HepG2 (cell line): ENCODE results near the gene CNOT8. TPM values are rescaled to one million over a fixed set of nuclear protein-coding genes. Genes with fewer than 3 reads are reported as not detected.

ENCODE experiments used
- CHD4 ChIP-seq: fragments of 200-600 bp; sonication (generic); IDR thresholded peaks from 2 replicates; pipeline ENCODE4 v1.7.0; 2017; ENCODE audit warnings: mild to moderate bottlenecking, low read length, borderline replicate concordance
- ELF4 ChIP-seq: sonication (generic); formaldehyde crosslinking; IDR thresholded peaks from 2 replicates; pipeline ENCODE4 v1.5.0; 2020; ENCODE audit warnings: missing genetic modification reagents, mild to moderate bottlenecking, moderate library complexity, borderline replicate concordance
- FOXJ3 ChIP-seq: sonication (generic); formaldehyde crosslinking; IDR thresholded peaks from 2 replicates; pipeline ENCODE4 v1.4.0; 2020; ENCODE audit warnings: missing genetic modification reagents, mild to moderate bottlenecking, borderline replicate concordance
- GATA4 ChIP-seq: sonication (generic); IDR thresholded peaks from 2 replicates; pipeline ENCODE4 v1.6.1; 2016; ENCODE audit warnings: antibody characterized with exemption, low read depth, borderline replicate concordance
- HCFC1 ChIP-seq: fragments of 150-350 bp; IDR thresholded peaks from 2 replicates; pipeline ENCODE4 v1.6.1; 2014; ENCODE audit warnings: low read depth, low read length
- MATR3 ChIP-seq: sonication (generic); formaldehyde crosslinking; IDR thresholded peaks from 2 replicates; pipeline ENCODE4 v1.4.0; 2020; ENCODE audit warnings: missing genetic modification reagents
- NFKBIZ ChIP-seq: IDR thresholded peaks from 2 replicates; pipeline ENCODE4 v1.6.1; 2018; ENCODE audit warnings: missing genetic modification reagents, missing compliant biosample characterization
- PCBP1 ChIP-seq: fragments of 200-400 bp; formaldehyde crosslinking; IDR thresholded peaks from 2 replicates; pipeline ENCODE4 v1.6.1; 2017; ENCODE audit warnings: mild to moderate bottlenecking, low read depth, low read length, borderline replicate concordance
- PHB2 ChIP-seq: fragments of 450-650 bp; IDR thresholded peaks from 2 replicates; pipeline ENCODE4 v1.6.1; 2018; ENCODE audit not compliant: partially characterized antibody
- PHF20 ChIP-seq: sonication (generic); formaldehyde crosslinking; IDR thresholded peaks from 2 replicates; pipeline ENCODE4 v1.5.0; 2020; ENCODE audit warnings: mild to moderate bottlenecking, missing genetic modification reagents
- SNAPC2 ChIP-seq: sonication (generic); formaldehyde crosslinking; IDR thresholded peaks from 2 replicates; pipeline ENCODE4 v1.8.1; 2022; ENCODE audit warnings: mild to moderate bottlenecking, missing genetic modification reagents
- SP2 ChIP-seq: sonication (generic); formaldehyde crosslinking; IDR thresholded peaks from 2 replicates; pipeline ENCODE4 v1.5.1; 2020; ENCODE audit warnings: mild to moderate bottlenecking, missing genetic modification reagents
- TAF15 ChIP-seq: fragments of 200-400 bp; formaldehyde crosslinking; IDR thresholded peaks from one replicate; pipeline ENCODE4 v1.6.1; 2018; ENCODE audit warnings: mild to moderate bottlenecking, low read depth, low read length; ENCODE audit not compliant: poor library complexity, severe bottlenecking
- TGIF2 ChIP-seq: IDR thresholded peaks from 2 replicates; pipeline ENCODE4 v1.6.1; 2016; ENCODE audit warnings: control low read depth, missing compliant biosample characterization
- ZKSCAN8 ChIP-seq: IDR thresholded peaks from 2 replicates; pipeline ENCODE4 v1.6.1; 2016; ENCODE audit warnings: borderline replicate concordance, missing genetic modification reagents, missing compliant biosample characterization
- ZNF17 ChIP-seq: sonication (generic); formaldehyde crosslinking; IDR thresholded peaks from 2 replicates; pipeline ENCODE4 v1.5.0; 2020; ENCODE audit warnings: mild to moderate bottlenecking, missing genetic modification reagents
- ZNF577 ChIP-seq: sonication (generic); formaldehyde crosslinking; IDR thresholded peaks from 2 replicates; pipeline ENCODE4 v1.4.0; 2020; ENCODE audit warnings: mild to moderate bottlenecking, low read depth, missing genetic modification reagents, borderline replicate concordance
- polyA plus RNA-seq, 8 experiments: library from polyadenylated mRNA; depleted of rRNA in 3 of 8; stranded (reverse) in 7 of 8; unstranded in 1 of 8; fragments of >200 nt; fragmentation: Illumina TruSeq in 4 of 8; extraction: Trizol in 4 of 8; gene quantifications; 2 replicates each; pipeline versions ENCODE4 v1.2.1 to v1.2.3, GENCODE V29; 2011 to 2016; ENCODE audit warnings: low read depth in 4 of 8, missing spikeins in 1 of 8, mixed read lengths in 1 of 8; ENCODE audit not compliant: insufficient read depth in 1 of 8
- total RNA-seq, 5 experiments: library from RNA; depleted of rRNA; stranded (reverse); fragments of >200 nt; fragmentation: Illumina TruSeq; extraction: Trizol; gene quantifications; 2 replicates each; pipeline ENCODE4 v1.2.3, GENCODE V29; 2016; ENCODE audit warnings: low read depth in 1 of 5
- TF ChIP-seq, protein P1 (sequence below): sonication (generic); formaldehyde crosslinking; IDR thresholded peaks from 2 replicates; pipeline ENCODE4 v1.9.0; 2021; ENCODE audit warnings: missing genetic modification reagents, borderline replicate concordance
- TF ChIP-seq, protein P2 (sequence below): sonication (generic); formaldehyde crosslinking; conservative IDR thresholded peaks from 2 replicates; pipeline ENCODE4 v1.8.1; 2023; ENCODE audit warnings: missing genetic modification reagents
- TF ChIP-seq, protein P3 (sequence below): IDR thresholded peaks from 2 replicates; pipeline ENCODE4 v1.6.1; 2018; ENCODE audit warnings: missing genetic modification reagents
- TF ChIP-seq, protein P4 (sequence below): sonication (generic); formaldehyde crosslinking; IDR thresholded peaks from 2 replicates; pipeline ENCODE4 v1.5.0; 2020; ENCODE audit warnings: missing genetic modification reagents
- TF ChIP-seq, protein P5 (sequence below): IDR thresholded peaks from 2 replicates; pipeline ENCODE4 v1.6.1; 2016; ENCODE audit warnings: low read depth, borderline replicate concordance
- TF ChIP-seq, protein P6 (sequence below): sonication (generic); formaldehyde crosslinking; IDR thresholded peaks from 2 replicates; pipeline ENCODE4 v1.4.0; 2020; ENCODE audit warnings: missing genetic modification reagents

CNOT8 gene
- total and polyA plus RNA-seq, 2 of the 13 experiments (the other 11 are each of a cell fraction or from before 2014, with no cell fraction given) = 37.1 to 74.9 TPM

DNA sequence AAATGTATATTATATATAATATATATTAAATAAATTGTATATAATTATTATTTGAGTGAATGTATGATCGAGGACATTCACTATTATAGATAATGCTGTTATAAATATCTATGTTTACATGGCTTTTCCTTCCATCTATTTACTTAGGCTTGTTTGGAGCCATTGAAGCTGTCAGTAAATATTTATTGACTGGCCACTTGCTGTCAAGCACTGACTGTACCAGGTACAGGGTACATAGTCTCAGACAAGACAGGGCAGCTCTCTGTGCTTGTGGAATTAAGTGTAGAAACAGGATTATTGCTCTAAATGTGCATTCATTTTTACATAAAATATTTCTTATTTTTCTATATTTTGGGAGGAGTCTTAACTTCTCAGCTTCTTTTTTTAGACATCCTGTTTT, 24.4 kb upstream of the CNOT8 start (continued):
- TF ChIP-seq, protein P1, sequence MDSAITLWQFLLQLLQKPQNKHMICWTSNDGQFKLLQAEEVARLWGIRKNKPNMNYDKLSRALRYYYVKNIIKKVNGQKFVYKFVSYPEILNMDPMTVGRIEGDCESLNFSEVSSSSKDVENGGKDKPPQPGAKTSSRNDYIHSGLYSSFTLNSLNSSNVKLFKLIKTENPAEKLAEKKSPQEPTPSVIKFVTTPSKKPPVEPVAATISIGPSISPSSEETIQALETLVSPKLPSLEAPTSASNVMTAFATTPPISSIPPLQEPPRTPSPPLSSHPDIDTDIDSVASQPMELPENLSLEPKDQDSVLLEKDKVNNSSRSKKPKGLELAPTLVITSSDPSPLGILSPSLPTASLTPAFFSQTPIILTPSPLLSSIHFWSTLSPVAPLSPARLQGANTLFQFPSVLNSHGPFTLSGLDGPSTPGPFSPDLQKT (CRISPR knock-in tag) = no peak
- no peak for TF ChIP-seq SP2 (CRISPR knock-in tag)
- TF ChIP-seq FOXJ3 (CRISPR knock-in tag) = peak; percentile 66; the same call in 1 of the 2 replicates
- no peak for TF ChIP-seq ZNF577 (CRISPR knock-in tag)
- no peak for TF ChIP-seq PHF20
- no peak for TF ChIP-seq HCFC1
- TF ChIP-seq, protein P2, sequence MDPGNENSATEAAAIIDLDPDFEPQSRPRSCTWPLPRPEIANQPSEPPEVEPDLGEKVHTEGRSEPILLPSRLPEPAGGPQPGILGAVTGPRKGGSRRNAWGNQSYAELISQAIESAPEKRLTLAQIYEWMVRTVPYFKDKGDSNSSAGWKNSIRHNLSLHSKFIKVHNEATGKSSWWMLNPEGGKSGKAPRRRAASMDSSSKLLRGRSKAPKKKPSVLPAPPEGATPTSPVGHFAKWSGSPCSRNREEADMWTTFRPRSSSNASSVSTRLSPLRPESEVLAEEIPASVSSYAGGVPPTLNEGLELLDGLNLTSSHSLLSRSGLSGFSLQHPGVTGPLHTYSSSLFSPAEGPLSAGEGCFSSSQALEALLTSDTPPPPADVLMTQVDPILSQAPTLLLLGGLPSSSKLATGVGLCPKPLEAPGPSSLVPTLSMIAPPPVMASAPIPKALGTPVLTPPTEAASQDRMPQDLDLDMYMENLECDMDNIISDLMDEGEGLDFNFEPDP (CRISPR knock-in tag) = no peak
- TF ChIP-seq NFKBIZ (CRISPR knock-in tag) = no peak
- TF ChIP-seq, protein P3, sequence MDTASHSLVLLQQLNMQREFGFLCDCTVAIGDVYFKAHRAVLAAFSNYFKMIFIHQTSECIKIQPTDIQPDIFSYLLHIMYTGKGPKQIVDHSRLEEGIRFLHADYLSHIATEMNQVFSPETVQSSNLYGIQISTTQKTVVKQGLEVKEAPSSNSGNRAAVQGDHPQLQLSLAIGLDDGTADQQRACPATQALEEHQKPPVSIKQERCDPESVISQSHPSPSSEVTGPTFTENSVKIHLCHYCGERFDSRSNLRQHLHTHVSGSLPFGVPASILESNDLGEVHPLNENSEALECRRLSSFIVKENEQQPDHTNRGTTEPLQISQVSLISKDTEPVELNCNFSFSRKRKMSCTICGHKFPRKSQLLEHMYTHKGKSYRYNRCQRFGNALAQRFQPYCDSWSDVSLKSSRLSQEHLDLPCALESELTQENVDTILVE (CRISPR knock-in tag) = 0 out of 2 replicates have a peak, but pooled peaks have one; percentile 48
- TF ChIP-seq PHB2 = no peak
- no peak for TF ChIP-seq ZNF17
- TF ChIP-seq, protein P4, sequence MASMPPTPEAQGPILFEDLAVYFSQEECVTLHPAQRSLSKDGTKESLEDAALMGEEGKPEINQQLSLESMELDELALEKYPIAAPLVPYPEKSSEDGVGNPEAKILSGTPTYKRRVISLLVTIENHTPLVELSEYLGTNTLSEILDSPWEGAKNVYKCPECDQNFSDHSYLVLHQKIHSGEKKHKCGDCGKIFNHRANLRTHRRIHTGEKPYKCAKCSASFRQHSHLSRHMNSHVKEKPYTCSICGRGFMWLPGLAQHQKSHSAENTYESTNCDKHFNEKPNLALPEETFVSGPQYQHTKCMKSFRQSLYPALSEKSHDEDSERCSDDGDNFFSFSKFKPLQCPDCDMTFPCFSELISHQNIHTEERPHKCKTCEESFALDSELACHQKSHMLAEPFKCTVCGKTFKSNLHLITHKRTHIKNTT (CRISPR knock-in tag) = no peak
- no peak for TF ChIP-seq TAF15
- TF ChIP-seq TGIF2 (CRISPR knock-in tag) = no peak; the same call in 1 of the 2 replicates
- TF ChIP-seq PCBP1 = no peak
- TF ChIP-seq CHD4 = no peak
- TF ChIP-seq MATR3 (CRISPR knock-in tag) = no peak
- TF ChIP-seq, protein P5, sequence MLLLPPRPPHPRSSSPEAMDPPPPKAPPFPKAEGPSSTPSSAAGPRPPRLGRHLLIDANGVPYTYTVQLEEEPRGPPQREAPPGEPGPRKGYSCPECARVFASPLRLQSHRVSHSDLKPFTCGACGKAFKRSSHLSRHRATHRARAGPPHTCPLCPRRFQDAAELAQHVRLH = no peak
- no peak for TF ChIP-seq ELF4
- peak; percentile 49; the same call in 1 of the 2 replicates for TF ChIP-seq GATA4
- TF ChIP-seq, protein P6, sequence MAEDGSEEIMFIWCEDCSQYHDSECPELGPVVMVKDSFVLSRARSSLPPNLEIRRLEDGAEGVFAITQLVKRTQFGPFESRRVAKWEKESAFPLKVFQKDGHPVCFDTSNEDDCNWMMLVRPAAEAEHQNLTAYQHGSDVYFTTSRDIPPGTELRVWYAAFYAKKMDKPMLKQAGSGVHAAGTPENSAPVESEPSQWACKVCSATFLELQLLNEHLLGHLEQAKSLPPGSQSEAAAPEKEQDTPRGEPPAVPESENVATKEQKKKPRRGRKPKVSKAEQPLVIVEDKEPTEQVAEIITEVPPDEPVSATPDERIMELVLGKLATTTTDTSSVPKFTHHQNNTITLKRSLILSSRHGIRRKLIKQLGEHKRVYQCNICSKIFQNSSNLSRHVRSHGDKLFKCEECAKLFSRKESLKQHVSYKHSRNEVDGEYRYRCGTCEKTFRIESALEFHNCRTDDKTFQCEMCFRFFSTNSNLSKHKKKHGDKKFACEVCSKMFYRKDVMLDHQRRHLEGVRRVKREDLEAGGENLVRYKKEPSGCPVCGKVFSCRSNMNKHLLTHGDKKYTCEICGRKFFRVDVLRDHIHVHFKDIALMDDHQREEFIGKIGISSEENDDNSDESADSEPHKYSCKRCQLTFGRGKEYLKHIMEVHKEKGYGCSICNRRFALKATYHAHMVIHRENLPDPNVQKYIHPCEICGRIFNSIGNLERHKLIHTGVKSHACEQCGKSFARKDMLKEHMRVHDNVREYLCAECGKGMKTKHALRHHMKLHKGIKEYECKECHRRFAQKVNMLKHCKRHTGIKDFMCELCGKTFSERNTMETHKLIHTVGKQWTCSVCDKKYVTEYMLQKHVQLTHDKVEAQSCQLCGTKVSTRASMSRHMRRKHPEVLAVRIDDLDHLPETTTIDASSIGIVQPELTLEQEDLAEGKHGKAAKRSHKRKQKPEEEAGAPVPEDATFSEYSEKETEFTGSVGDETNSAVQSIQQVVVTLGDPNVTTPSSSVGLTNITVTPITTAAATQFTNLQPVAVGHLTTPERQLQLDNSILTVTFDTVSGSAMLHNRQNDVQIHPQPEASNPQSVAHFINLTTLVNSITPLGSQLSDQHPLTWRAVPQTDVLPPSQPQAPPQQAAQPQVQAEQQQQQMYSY (CRISPR knock-in tag) = no peak
- TF ChIP-seq ZKSCAN8 = no peak
- no peak for TF ChIP-seq SNAPC2 (CRISPR knock-in tag)
